Islet of Langerhans (tissue), 1 donor: Measurements from ENCODE around the gene TTYH3.

Experiments used
- FAIRE-seq: peaks from one replicate; lab custom pipeline; 2011; peaks lifted over from hg19 to GRCh38; lab: Jason Lieb, UNC

Gene TTYH3

DNA sequence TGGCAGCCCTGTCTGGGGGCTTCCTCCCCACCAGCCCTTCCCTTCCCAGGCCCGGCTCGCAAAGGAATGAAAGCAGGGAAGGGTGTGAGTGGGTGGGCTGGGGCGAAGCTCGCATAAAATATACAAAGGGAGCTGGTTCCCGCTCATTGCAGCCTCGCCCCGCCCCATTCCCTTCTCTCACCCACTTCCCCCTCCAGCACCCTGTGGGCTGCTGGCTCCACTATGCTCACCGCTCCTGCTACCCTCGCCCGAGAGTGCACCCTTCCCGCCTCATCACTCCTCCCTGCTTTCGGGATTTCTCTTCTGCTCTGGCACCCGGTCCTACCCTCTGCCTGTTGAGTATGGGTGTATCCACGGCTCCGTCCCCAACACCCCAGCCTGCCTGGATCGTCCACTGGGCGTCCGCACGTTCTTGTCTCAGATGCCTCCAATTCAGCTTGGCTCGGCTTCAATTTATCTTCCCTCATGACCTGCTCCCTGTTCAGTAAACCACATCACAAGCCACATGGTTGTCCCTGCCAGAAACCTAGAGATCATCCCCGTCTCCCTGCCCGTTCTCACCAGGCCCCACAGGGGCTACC is 14.4 kb upstream of the TTYH3 start:
- no peak for FAIRE-seq

DNA sequence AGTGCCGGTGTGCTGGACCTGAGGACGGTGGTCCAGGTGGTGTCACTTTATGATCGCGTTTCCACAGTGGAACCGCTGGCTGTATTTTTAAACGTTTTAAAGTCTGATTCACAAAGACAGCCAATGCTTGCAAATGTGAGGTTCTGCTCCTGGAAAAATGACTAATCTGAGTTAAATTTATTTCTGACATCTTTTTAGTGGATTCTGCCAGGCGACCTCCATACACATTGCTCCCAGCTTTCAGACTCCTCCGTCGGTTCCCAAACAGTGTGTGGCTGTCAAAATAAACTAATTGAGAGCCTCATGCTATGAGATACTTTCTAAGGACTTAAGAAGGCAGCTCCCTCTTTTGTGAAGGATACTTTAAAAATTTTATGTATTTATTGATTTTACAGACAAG is 12.7 kb upstream of the TTYH3 start:
- FAIRE-seq, result no peak

- FAIRE-seq, result no peak
Observed at GRCh38 chr7:2621061-2621828, 10.5 kb upstream of the TTYH3 start.

DNA sequence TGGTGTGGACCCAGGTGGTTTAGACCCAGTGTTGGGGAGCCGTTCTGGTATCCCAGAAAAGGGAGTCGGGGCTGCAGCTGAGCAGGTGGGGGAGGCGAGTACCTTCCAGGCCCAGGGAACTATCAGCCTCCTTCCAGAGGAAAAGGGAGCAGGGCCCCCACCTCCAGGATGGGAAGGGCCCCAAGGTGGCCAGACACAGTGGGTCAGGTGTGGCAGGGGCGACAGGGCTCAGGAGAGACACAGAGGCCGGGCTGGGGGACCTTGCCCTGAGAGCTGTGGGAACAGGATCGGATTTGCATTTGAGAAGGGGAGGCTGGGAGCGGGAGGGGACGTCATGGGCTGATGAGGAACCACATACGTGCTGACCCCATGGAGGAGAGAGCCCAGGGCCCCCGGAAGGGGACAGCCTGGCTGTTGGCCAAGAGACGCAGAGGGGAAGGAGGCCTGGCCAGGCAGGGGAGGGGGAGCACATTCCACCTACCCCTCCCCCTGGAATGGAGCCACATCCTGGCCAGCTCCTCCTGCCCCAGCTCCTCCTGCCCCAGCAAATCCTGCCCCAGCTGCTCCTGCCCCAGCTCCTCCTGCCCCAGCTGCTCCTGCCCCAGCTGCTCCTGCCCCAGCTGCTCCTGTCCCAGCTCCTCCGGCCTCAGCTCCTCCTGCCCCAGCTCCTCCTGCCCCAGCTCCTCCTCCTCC is 9.7 kb upstream of the TTYH3 start:
- FAIRE-seq, result no peak

DNA sequence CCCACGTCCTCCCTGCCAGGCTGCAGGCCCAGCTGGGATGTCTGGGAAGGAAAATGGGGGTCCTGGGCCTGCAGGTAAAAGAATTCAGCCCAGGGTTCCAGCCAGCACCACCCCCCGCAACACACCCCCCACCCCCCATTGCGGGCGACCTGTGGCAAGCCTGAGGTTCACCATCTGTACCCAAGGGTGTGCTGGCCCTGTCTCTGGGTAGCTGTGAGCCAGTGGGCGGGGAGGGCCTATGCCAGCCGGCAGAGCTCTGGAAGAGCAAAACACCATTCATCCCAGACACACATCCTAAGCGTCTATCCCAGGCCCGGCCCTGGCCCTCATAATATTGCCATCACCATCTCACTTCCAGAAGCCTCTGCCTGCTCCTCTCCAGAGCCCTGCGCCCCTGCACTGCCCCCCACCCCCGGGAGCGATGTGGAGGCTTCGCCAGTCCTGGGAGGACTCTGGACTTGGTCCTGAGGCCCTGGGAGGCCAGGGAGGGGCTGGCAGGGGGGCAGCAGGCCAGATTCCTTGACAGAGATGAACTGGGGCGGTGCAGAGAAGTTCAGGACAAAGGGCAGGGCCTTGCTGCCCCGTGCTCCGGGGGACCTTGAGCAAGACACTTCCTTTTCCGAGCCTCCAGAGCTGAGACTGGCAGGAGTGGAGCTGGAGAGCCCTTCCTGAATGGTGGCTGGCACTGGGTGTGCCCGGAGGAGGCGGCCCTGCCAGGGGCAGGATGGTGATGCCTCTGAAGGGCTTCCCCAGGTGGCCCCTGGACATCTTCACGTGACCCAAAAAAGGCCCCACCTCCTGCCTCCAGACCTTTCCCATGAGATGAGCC is 8.7 kb upstream of the TTYH3 start:
- FAIRE-seq, result no peak

DNA sequence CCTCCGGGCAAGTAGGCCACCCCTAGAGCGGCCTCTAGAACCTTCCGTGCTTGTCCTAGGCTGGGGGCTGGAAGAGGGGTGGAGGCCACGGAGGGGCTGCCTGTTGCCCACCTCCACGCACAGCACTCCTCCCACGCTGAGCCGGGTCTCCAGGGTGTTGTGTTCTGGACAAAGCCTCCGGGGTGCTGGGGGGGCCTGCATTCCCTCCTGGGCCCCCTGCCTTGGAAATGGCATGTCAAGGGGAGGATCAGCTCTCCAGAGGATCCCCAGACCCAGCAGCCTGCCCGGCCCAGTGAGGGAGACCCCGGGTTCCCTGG is 8.1 kb upstream of the TTYH3 start:
- no peak for FAIRE-seq

- FAIRE-seq, result no peak
Observed at GRCh38 chr7:2624293-2624886, 7.4 kb upstream of the TTYH3 start.

DNA sequence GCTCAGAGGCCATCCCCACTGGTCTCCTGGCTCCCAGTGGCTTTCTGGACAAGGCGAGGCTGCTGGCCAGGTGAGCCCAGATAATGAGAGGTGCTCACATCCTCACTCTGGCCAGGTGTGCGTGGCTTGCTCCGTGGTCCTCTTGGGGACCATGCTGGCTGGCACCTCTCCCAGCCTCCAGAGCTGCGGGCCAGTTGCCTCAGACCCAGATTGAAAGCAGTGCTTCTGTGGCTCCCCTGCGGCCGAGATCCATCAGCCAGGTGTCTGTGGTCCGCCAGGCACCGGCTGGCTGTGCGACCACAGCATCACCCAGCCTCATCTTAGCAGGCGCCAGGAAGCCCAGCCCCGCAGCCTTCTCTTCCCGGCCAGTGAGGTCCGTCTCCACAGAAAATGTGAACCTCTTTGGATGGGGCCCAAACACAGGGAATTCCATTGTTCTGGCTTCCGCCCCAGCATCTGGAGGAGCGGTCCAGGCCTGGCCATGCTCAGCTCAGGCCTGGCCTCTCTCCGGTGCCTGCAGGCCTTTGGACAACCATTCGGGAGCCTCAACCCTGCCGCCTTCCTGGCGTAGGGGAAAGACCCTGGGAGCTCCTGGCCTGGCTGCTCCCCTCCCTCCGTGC is 5.2 kb upstream of the TTYH3 start:
- FAIRE-seq, result no peak

- no peak for FAIRE-seq
Observed at GRCh38 chr7:2627258-2628129, 4.3 kb upstream of the TTYH3 start.

DNA sequence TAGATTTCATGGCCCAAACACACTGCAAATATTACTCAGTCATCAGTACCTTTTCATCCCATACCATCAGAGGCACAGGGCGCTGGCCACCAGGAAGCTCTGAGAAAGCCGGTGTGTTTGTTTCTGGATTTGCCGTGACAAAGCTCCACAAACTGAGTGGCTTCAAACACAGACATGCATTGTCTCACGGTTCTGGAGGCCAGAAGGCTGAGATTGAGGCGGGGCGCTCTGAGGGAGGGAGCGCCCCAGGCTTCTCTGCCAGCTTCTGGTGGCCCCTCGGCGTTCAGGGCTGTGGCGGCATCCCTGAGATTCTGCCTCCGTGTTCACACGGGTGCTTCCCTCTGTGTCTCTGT is 3.7 kb upstream of the TTYH3 start:
- no peak for FAIRE-seq

- no peak for FAIRE-seq
Observed at GRCh38 chr7:2628891-2629290, 2.9 kb upstream of the TTYH3 start.

GRCh38 chr7:2629746-2630681 is 1.8 kb upstream of the TTYH3 start:
- FAIRE-seq, result no peak

DNA sequence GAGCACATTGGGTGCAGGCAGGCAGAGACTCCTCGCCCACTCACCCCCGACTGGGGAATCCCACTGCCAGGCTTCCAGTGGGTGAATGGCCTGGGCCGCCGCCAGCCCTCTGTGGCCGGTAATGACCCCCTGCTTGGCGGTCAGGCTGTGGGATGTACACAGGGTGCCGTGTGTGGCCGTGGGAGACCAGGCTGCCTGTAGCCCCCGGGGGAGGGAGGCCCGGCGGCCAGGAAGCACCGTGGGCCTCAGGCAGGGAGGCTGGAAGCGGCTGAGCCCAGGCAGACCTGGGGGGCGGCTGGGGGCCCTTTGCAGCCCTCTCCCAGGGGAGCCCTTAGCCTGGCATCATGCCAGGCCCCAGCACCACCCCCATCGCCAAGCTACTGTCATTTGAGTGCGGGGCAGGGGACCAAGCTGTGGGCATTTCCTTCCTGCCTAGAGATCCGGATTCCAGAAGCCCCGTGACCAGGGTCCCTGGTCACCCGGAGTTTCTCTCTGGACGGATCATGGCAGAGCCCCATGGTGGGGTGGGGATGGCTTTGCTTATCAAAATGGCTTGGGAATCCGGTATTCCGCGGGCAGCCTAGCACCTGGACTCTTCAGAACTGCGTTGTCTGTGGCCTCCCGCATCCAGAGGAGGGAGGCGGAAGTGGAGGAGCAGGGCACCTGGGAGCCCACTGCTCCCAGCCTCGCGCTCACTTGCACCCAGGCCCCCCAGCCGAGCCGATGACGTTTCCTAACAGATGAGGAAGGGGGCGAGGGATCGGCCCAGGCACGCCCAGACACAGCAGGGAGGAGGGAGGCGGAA is 1.1 kb downstream of the TTYH3 start:
- no peak for FAIRE-seq

GRCh38 chr7:2633538-2634266 is 1.9 kb downstream of the TTYH3 start:
- FAIRE-seq, result no peak

DNA sequence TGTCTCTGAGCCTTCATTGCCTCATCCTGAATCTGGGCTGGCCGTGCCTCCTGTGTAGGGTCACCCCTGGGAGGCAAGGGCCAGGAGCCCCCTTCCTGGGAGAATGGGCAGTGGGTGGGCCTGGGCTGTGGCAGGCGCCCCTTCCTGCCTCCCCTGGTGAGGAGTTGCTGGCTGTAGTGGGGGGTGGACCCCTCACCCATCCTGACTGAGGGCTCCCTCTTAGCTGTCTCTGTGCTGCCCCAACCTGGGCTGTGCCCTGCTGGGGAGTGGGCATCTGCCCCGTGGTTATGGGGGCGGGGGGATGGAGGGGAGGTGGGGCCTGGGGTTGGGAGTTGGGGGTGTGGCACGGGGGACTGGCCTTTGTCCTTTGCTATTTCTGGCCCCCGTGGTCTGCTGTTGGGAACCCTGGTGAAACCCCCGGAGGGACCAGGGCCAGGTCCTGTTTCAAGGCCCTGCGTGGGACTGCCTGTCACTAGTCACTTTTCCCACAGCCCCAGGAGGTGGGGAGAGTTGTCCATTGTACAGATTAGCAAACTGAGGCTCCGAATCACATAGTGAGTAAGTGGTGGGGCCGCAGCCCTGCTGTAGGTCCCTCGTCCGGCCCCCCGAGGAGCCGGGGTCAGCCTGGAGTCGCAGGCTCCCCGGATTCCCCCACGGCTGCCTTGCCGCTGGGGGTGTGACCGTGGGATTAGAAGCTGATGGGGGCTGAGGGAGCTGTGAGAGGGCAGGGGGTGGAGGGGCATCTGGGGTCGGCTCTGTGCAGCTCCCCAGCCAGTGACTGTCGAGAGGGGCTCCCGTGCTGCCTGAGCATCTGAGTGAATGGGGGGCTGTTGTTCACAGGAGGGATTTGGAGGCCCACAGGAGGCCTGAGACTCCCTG is 2.7 kb downstream of the TTYH3 start:
- FAIRE-seq, result no peak

DNA sequence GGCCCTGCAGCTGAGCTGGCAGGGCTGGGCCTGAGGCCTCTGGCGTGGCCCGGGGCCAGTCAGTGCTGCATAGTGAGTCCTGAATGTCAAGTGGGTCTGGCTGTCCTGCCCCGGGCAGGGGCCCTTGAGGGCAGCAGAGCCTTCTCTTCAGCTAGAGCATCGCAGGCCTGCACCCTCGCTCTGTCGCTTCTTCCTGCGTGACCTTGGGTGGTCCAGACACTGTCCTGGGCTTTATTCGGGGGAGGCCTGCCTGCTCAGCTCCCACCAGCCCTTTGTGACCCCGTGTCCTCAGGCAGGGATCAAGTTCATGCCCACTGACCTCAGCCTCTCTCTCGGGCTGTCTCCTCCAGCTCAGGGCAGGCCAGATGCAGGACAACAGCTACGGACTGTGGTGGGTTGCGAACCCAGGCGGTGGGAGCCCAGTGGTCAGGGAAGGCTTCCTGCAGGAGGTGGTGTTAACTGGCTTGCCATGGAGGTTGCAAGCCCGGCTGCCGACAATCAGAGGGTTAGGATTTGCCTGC is 3.4 kb downstream of the TTYH3 start:
- FAIRE-seq, result no peak
